GM18517 (cell line): ENCODE measurements around the gene LRRC1.
"Not testable (repeated sequence)": the region's sequence is repeated elsewhere in the genome, so short reads cannot be mapped to it uniquely, and the experiment has no call there.

Experiments
- ATAC-seq: cut with Tn5 transposase; IDR thresholded peaks from one replicate; pipeline ENCODE4 v1.9.1; 2021; ENCODE audit warnings: mild to moderate bottlenecking, moderate library complexity; ENCODE audit not compliant: unreplicated experiment

The LRRC1 gene

GRCh38 chr6:53792016-53792415 is 2.8 kb upstream of the LRRC1 start:
- ATAC-seq = no peak

DNA sequence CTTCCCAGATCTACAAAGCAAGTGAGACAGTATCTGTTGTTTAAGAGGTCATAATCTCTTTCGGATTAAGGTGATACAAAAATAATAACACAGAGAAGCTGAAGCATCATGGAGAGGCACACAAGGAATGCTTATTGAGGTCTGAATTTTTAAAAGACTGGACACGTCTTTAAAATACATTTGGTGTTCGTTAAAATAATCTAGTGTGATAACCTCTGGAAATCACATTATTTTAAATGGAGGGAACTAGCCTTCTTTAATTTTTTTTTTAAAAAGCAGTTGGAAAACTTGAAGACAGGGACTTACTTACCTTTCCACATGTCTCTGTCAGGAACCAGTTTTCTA is 1.9 kb upstream of the LRRC1 start:
- ATAC-seq = no peak

DNA sequence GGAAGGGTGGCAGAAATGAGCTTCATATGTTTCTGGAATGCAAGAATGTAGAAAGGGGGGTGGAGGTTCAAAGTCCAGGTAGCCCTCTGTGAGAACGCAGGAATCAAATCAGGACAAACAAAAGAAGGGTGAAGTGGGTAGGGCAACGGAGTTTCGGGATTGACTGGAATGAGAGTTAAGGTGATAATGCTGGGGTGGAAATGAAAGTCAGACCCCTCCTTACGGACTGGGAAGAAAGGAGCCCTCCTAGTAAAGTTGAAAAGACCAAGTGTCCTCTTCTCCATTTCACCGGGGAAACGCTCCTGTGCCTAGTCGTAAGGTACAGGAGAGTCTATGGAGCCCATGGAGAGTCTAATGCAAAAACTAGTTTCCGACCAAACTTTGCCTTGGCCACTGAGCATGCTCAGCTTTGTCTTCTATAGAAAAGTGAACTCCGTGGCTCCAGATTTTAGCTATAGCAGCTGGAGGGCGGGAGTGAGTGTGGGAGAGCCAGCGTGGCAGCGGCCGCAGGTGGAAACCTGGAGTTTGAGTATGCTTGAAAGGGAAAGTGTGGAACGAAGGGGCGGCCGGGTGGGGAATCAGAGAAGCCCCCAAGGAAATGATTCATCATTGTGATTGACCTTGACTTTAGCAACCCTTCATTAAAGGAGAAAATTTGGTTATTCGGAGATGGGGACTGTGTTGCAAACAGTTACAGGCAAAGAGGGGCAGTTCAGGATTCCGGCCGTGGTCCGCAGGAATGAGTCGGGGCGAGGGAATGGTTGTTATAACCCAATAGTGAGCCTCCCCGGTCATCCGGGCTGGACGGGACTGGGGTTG is 1.3 kb upstream of the LRRC1 start:
- peak; percentile 25 for ATAC-seq

DNA sequence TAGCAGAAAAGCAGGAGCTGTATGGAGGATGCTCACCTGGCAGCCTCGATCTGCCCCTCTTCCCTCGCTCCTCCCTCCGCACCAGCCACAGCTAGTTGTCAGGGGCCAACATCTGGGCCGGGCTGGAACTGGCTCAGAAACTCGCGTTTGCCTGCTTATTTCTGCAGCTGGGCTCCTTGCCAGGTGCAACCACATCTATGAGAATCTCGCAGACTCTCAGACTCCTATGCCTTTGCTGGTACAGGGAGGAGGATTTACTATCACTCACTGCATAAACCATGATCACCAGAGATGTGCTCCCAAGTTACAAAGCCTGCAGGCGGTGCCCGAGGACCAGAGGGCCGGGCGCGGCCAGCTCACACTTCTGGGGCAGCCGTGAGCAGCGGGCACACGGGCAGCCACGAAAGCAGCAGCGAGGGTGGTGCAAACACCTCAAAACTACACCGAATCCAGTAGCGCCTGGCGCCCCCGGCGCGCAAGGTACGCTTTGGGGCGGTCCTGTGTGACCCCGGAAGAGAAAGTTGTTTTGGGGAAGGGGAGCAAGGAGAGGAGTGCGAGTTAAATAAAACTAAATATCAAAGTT is 577 bp upstream of the LRRC1 start:
- ATAC-seq = peak; percentile 57

GRCh38 chr6:53795340-53795701 is 516 bp downstream of the LRRC1 start:
- ATAC-seq = peak; percentile 22

- ATAC-seq = no peak
Observed at GRCh38 chr6:53795702-53796450, 1.1 kb downstream of the LRRC1 start.

DNA sequence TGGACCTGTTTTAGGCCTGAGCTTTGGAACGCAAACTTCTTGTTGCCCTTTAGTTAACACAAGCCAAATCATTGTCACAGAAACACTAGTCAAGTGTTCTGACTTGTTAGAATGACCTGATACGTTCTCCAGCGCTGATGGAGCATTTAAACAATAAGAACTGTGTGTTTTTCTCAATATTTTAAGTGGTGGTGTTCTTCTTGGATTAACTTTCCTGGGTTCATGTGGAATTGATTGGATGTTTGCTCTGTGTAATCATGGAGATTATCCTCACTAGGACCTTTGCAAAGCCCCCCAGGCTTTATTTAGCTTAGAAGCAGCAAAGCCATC is 1.6 kb downstream of the LRRC1 start:
- no peak for ATAC-seq

GRCh38 chr6:53796791-53797190 is 2.0 kb downstream of the LRRC1 start:
- ATAC-seq = no peak

GRCh38 chr6:53797304-53797703 is 2.5 kb downstream of the LRRC1 start:
- ATAC-seq = no peak

DNA sequence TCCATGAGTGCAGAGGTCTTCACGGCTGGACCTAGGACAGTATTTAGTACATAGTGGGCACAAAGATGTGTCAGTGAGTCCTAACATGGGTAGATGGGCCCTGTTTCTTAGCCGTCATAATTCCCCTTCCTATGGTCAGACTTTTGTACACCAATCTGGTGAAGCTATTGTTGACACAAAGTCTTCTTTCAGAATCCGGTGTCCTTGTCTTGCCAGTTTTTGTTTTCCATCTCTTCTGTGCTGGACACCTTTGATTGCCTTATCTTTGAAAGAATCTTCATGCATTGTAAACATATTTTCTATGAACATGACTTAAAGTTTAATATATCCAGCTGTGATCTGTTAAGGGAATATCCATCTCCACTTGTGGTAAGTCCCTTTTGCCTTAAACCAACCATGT is 4.5 kb downstream of the LRRC1 start:
- no peak for ATAC-seq

DNA sequence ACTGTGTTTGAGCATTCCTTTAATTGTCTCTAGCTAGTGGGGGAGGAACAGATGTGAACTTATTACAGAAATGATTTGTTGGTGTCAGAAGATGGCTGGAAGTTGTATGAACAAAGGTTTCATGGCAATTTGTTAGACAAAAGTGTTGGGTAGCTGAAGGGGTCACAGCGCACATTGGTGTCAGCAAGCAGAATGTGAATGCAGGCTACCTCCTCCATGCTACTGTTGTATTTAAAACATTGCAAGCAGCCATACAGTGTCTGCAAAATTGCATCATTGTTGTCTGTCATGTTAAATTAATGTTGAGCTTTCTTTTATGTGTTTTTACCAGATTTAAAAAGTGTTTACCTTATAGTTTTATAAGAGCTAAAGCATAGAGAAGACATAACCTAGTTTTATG is 6.2 kb downstream of the LRRC1 start:
- no peak for ATAC-seq

DNA sequence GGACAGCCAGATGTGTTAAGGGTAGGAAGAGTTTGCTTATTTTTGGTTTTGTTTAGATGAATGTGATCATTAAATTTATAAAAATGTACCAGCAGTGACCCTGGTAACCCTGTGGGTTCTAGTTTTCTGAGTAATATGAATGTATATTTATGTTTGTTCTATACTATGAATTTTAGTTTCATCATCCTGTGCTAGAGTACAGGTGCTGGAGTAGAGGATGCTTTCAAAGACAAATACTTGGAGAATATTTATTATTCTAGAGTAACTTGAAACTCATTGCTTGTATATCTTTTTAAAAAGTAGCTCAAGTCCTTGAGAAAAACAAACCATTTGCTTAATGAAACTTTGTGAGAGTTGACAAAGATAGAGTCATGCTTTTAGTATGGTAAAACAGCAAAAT is 7.8 kb downstream of the LRRC1 start:
- no peak for ATAC-seq

GRCh38 chr6:53803081-53803860 is 8.5 kb downstream of the LRRC1 start:
- no peak for ATAC-seq

DNA sequence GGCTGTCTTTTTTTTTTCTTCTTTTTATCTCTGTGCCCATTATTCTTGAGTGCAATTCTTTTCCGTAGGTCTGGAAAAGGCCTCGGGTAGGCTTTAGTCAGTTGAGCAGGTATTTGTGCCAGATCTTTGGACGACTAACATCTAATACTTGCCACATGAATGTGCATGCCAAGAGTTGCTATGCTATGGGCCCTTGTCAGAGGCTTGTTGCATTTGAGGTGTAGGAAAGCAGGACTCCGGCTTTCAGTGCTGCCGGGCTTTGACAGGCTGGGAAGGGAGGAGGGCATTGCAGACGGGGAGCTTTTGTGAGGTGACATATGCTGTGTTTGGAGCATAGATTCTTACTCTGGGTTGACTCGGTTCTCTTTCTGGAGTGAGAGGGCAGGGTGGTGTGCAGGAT is 10.2 kb downstream of the LRRC1 start:
- no peak for ATAC-seq

DNA sequence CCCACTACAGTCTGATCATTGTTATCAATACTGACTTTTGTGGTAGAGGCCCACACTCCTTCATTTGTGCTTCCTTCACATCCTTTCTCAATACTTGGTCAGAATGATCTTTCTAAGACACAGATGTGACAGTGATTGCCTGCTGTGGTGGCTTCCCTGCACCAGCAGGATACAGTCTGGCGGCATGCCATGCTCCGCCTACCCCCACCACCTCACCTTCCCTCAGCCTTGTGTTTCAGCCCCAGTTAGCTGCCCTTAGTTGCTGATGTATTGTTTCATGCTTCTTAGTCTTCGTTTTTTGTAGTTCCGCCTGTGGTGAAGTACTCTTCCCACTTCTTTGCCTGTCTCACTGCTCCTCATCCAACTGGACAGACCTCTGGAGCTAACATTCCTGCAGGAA is 10.9 kb downstream of the LRRC1 start:
- no peak for ATAC-seq

DNA sequence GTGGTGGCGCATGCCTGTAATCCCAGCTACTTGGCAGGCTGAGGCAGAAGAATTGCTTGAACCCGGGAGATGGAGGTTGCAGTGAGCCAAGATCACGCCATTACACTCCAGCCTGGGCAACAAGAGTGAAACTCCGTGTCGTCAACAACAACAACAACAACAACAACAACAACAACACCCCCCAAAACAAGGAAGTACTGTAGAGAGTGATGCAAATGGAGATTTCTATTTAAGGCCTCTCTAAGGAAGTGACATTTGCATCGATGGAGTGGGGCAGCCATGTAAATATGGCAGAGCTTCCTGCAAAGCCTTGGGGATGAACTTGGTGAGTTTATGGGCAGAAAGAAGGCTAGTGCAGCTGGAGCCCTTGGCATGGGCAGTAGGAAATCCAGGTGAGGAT is 12.8 kb downstream of the LRRC1 start:
- ATAC-seq = not testable (repeated sequence)

DNA sequence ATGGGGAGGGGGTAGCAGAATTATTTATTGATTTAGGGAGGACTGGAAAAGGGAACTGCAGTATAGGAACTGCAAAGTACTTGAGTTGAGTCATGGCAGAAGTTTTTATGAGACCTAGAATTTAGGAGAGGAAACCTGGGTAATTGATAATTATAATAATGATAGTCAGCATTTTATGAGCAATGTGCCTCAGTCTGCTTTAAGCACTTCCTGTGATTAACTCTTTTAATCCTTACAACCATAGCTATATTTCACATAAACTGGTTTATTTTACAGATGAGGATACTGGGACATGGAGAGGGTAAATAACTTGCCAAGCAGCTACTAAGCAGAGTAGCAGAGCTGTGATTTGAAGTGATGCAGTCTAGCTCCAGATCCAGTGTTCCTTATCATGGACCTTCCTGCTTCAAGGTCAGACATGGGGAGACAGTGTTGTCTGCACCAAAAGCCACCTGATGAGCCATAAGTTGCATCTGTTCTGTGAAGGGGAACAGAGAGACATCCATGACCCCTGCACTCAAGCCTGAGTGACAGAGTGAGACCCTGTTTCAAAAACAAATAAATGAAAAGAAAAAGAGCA is 13.6 kb downstream of the LRRC1 start:
- ATAC-seq = no peak

GRCh38 chr6:53809691-53810090 is 14.9 kb downstream of the LRRC1 start:
- no peak for ATAC-seq

- peak; percentile 85 for ATAC-seq
Observed at GRCh38 chr6:53811082-53811481, 16.3 kb downstream of the LRRC1 start.

- ATAC-seq = no peak
Observed at GRCh38 chr6:53811746-53812145, 16.9 kb downstream of the LRRC1 start.

- ATAC-seq = no peak
Observed at GRCh38 chr6:53813096-53813495, 18.3 kb downstream of the LRRC1 start.
